ENCODE results near the gene SEC14L1. TPM values are rescaled to one million over a fixed set of nuclear protein-coding genes. Genes with fewer than 3 reads are reported as not detected.
"Not testable (repeated sequence)": the region's sequence is repeated elsewhere in the genome, so short reads cannot be mapped to it uniquely, and the experiment has no call there.

The SEC14L1 gene
- total and polyA plus RNA-seq, 4 donors = 17.2 to 99.8 (median 49.2) TPM

DNA sequence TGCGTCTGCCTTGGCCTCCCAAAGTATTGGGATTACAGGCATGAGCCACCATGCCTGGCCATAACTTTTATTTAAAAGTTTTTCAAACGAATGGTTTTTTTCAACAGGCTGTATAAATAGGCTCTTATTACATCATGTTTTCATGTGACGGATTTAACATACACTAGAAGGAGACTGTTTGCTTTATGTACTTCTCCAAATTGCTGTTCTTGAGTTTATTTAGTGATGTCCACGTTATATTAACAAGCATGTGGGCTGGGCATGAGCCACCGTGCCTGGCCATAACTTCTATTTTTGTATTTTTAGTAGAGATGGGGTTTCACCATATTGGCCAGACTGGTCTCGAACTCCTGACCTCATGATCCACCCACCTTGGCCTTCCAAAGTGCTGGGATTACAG is 17.0 kb downstream of the SEC14L1 start:
- H3K36me3 ChIP-seq (ENCODE audit: control insufficient read depth in 1 of 2, insufficient read depth in 2 of 2, low read length in 1 of 2); DNase-seq; ATAC-seq (ENCODE audit: low FRiP score); H3K27ac ChIP-seq (ENCODE audit: low read depth in 1 of 2, low read length in 2 of 2); H3K9me3 ChIP-seq (ENCODE audit: control insufficient read depth, low read length); H3K27me3 ChIP-seq (ENCODE audit: control insufficient read depth in 1 of 2, insufficient read depth in 2 of 2, low read length in 1 of 2); H3K4me3 ChIP-seq (ENCODE audit: low read length in 2 of 2); intact Hi-C loops (cut with DNase I); H3K4me1 ChIP-seq (ENCODE audit: control insufficient read depth in 1 of 2, insufficient read depth in 2 of 2, low read length in 2 of 2): not testable (repeated sequence)
- 49 to 50% methylated on average over 6 of the region's 6 CpGs for WGBS, 2 donors

DNA sequence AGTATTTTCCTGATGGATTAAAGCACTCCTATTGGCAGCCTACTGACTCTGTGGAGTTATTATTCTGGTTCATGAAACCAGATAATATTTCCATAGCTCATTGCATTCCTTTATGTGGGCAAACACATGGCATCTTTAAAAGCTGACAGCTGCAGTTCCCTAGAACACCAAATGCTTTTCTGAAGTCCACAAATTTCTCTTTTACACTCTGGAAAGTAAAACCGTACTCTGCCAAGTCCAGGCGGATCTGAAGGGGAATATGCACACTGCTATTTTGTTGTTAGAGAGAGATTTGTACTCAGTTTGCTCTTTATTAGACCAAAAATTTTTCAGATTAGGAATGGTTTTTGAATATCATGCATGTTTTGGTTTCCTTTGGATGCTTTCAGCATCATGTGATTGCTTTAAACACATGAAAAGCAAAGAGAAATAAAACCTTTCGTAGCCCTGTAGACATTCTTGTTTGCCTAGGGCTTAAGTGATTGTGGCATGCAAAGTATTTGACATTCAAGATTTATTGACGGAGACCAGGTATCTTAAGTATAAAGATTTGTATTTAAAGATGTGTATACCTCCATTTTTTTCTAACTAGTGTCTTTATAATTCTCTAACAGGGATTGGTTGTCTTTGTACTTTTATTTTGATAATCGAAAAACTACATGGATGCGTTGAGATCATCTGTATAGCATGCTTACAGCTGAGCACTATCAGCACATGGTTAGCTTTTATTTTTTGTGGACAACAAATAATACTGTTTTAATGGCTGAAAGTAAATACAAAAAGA is 19.5 kb downstream of the SEC14L1 start:
- intact Hi-C loops (cut with DNase I) = no loop called here
- 18 to 22% methylated on average over 6 of the region's 6 CpGs for WGBS, 2 donors
- H3K36me3 ChIP-seq (ENCODE audit: control insufficient read depth in 1 of 2, insufficient read depth in 2 of 2, low read length in 1 of 2) = no peaks in the 10 kb centered on the region
- DNase-seq (no peak), ATAC-seq (ENCODE audit: low FRiP score) (no peak)
- no peaks in the 10 kb centered on the region for H3K9me3 ChIP-seq (ENCODE audit: control insufficient read depth, low read length)
- no peaks in the 10 kb centered on the region for H3K27me3 ChIP-seq (ENCODE audit: control insufficient read depth in 1 of 2, insufficient read depth in 2 of 2, low read length in 1 of 2)
- H3K27ac ChIP-seq (ENCODE audit: low read depth in 1 of 2, low read length in 2 of 2) = no peak overlapping the region
- no peaks in the 10 kb centered on the region for H3K4me1 ChIP-seq (ENCODE audit: control insufficient read depth in 1 of 2, insufficient read depth in 2 of 2, low read length in 2 of 2)
- no peak overlapping the region for H3K4me3 ChIP-seq (ENCODE audit: low read length in 2 of 2)

DNA sequence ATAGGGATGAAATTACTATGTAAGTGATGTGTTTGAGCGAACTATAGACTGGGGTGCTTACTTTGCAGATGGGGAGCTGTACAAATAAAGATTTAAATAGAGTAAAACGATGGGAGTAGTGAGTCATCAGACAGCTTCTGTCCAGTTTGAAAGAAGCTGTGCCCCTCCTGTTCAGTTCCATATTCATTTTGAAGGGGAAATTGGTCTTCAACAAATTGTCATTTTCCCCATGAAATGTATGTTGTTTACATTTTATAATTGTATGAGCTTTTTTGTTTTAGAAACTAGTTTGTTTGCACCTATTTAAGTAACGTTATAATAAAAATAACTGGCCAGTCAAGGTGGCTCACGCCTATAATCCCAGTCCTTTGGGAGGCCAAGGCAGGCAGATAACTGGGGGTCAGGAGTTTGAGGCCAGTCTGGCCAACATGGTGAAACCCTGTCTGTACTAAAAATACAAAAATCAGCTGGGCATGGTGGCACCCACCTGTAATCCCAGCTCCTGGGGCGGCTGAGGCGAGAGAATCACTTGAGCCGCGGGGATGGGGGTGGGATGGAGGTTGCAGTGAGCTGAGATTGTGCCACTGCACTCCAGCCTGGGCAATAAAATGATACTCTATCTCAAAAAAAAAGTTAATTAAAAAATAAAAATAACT is 20.2 kb downstream of the SEC14L1 start:
- Histone ChIP-seq H3K27me3 (ENCODE audit: control insufficient read depth in 1 of 2, insufficient read depth in 2 of 2, low read length in 1 of 2) (no peaks in the 10 kb centered on the region), H3K27ac (ENCODE audit: low read depth in 1 of 2, low read length in 2 of 2) (no peak overlapping the region), H3K4me3 (ENCODE audit: low read length in 2 of 2) (no peak overlapping the region), H3K9me3 (ENCODE audit: control insufficient read depth, low read length) (no peaks in the 10 kb centered on the region), H3K36me3 (ENCODE audit: control insufficient read depth in 1 of 2, insufficient read depth in 2 of 2, low read length in 1 of 2) (no peaks in the 10 kb centered on the region), H3K4me1 (ENCODE audit: control insufficient read depth in 1 of 2, insufficient read depth in 2 of 2, low read length in 2 of 2) (no peaks in the 10 kb centered on the region)
- no peak for DNase-seq
- intact Hi-C loops (cut with DNase I) = no loop called here
- 80 to 81% methylated on average over 8 of the region's 8 CpGs for WGBS, 2 donors
- ATAC-seq (ENCODE audit: low FRiP score) = no peak

DNA sequence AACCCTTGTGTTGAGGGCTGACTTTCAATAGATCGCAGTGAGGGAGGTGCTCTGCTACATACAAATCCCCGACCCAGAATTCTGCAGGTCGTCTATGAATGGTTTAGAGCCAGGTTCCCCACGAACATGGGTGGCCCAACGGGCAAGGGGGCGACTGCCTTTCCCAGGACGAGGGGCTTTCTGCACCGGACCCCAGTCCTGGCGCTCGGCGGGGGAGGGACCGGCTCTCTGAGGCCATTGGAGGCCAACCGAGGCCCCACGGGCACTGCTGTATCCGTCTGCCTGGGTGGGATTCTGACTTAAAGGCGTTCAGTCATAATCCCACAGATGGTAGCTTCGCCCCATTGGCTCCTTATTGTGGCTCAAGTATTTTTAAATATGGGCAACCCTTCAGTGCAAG is 21.2 kb downstream of the SEC14L1 start:
- Histone ChIP-seq H3K4me3 (ENCODE audit: low read length in 2 of 2) (no peak overlapping the region), H3K36me3 (ENCODE audit: control insufficient read depth in 1 of 2, insufficient read depth in 2 of 2, low read length in 1 of 2) (no peaks in the 10 kb centered on the region), H3K27ac (ENCODE audit: low read depth in 1 of 2, low read length in 2 of 2) (no peak overlapping the region), H3K4me1 (ENCODE audit: control insufficient read depth in 1 of 2, insufficient read depth in 2 of 2, low read length in 2 of 2) (no peaks in the 10 kb centered on the region), H3K9me3 (ENCODE audit: control insufficient read depth, low read length) (no peaks in the 10 kb centered on the region), H3K27me3 (ENCODE audit: control insufficient read depth in 1 of 2, insufficient read depth in 2 of 2, low read length in 1 of 2) (no peaks in the 10 kb centered on the region)
- intact Hi-C loops (cut with DNase I) = no loop called here
- 93 to 96% methylated on average over 17 of the region's 17 CpGs for WGBS, 2 donors
- DNase-seq (no peak), ATAC-seq (ENCODE audit: low FRiP score) (no peak)

DNA sequence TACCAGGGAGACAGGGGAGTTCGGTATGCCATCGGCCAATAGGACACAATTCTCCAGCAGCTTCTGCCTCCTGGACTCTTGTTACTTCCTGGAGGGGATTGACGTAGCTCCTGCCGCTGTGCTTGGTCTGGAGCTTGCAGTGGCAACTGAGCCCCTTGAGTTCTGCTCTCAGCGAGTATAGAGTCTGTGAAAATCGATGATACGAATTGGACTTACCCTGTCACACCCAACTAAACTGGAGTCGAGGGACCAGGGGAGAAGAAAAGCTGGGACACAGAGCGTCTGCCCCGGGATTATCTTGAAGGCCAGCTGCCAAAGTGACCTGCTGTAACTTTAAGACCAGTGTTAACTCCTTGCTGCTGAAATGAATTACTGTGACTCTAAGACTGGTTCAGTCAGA is 22.2 kb downstream of the SEC14L1 start:
- Histone ChIP-seq H3K4me1 (ENCODE audit: control insufficient read depth in 1 of 2, insufficient read depth in 2 of 2, low read length in 2 of 2) (no peaks in the 10 kb centered on the region), H3K27me3 (ENCODE audit: control insufficient read depth in 1 of 2, insufficient read depth in 2 of 2, low read length in 1 of 2) (no peaks in the 10 kb centered on the region), H3K27ac (ENCODE audit: low read depth in 1 of 2, low read length in 2 of 2) (no peak overlapping the region), H3K36me3 (ENCODE audit: control insufficient read depth in 1 of 2, insufficient read depth in 2 of 2, low read length in 1 of 2) (no peaks in the 10 kb centered on the region), H3K9me3 (ENCODE audit: control insufficient read depth, low read length) (peaks cover 3% of the 10 kb centered on the region), H3K4me3 (ENCODE audit: low read length in 2 of 2) (no peak overlapping the region)
- no peak for ATAC-seq (ENCODE audit: low FRiP score)
- DNase-seq = no peak
- intact Hi-C loops (cut with DNase I) = no loop called here
- WGBS, 2 donors = 19 to 25% methylated on average over 10 of the region's 10 CpGs

DNA sequence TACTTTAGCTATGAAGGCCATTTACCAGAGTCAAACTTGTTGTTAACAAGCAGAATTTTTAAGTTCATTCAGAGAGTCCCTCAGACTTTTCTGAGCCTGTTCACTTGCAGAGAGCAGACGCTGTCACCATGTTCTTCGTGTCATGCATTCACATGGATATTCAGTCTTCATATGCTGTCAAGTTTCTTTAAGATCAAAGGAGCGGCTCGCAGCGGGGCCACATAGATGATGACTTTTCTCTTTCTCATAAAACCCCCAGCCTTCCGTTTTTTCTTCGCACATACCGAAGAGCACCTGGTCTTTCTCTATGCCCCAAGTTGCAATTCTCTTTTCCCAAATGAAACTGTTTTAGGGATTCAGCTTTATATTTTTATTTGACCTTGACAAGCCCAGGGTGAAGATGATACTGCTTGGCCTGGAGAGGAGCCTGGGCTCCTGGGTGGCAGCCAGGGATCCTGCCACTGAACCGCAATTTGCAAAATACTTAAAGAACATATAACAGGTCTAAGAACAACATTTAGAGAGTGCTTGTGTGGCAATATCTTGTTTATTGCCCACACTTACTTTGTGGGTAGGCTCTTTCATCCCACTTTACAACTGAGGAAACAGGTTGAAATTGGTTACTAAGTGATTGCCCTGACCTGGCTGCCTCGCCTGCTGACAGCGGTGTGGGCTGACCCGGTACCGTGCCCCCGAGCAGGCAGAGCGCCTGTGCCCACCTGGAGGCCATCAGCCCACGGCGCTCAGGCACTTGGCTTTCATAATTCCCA is 22.9 kb downstream of the SEC14L1 start:
- Histone ChIP-seq H3K9me3 (ENCODE audit: control insufficient read depth, low read length) (peaks cover 3% of the 10 kb centered on the region), H3K27ac (ENCODE audit: low read depth in 1 of 2, low read length in 2 of 2) (no peak overlapping the region), H3K4me3 (ENCODE audit: low read length in 2 of 2) (no peak overlapping the region), H3K36me3 (ENCODE audit: control insufficient read depth in 1 of 2, insufficient read depth in 2 of 2, low read length in 1 of 2) (no peaks in the 10 kb centered on the region), H3K4me1 (ENCODE audit: control insufficient read depth in 1 of 2, insufficient read depth in 2 of 2, low read length in 2 of 2) (no peaks in the 10 kb centered on the region), H3K27me3 (ENCODE audit: control insufficient read depth in 1 of 2, insufficient read depth in 2 of 2, low read length in 1 of 2) (no peaks in the 10 kb centered on the region)
- ATAC-seq (ENCODE audit: low FRiP score) (no peak), DNase-seq (no peak)
- intact Hi-C loops (cut with DNase I) = no loop called here
- WGBS, 2 donors = 90 to 91% methylated on average over 17 of the region's 17 CpGs

DNA sequence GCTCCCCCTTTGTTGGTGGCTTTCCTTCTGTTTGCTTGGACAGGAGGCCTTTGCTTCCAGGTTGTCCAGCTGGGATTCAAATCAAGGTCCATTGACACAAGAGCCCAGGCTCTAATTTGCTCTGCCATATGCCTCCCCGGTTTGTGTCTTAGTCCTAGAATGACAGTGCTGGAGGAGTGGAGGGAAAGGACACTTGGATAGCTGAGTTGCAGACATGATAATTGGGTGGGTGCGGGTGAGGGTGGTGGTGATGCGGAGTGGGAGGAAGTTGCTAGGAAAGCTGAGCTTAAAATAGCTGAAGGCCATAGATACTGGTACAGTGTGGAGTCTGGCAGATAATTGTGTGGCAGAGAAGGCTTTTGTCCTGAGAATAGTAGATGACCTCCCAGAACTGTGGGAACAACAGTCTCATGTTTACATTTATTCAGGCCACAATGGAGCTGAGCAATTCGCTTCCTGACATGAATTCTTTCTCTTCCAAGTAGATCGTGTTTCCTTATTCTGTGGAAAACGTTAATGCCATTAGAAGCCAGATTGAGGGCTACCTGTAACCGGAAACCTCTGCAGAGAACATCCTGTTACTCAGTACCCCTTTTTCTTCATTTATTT is 23.8 kb downstream of the SEC14L1 start:
- peaks cover 3% of the 10 kb centered on the region for H3K9me3 ChIP-seq (ENCODE audit: control insufficient read depth, low read length)
- 69 to 74% methylated on average over 7 of the region's 7 CpGs for WGBS, 2 donors
- no peak overlapping the region for H3K27ac ChIP-seq (ENCODE audit: low read depth in 1 of 2, low read length in 2 of 2)
- intact Hi-C loops (cut with DNase I) = no loop called here
- no peaks in the 10 kb centered on the region for H3K27me3 ChIP-seq (ENCODE audit: control insufficient read depth in 1 of 2, insufficient read depth in 2 of 2, low read length in 1 of 2)
- H3K4me3 ChIP-seq (ENCODE audit: low read length in 2 of 2) = no peak overlapping the region
- DNase-seq (no peak), ATAC-seq (ENCODE audit: low FRiP score) (no peak)
- no peaks in the 10 kb centered on the region for H3K36me3 ChIP-seq (ENCODE audit: control insufficient read depth in 1 of 2, insufficient read depth in 2 of 2, low read length in 1 of 2)
- H3K4me1 ChIP-seq (ENCODE audit: control insufficient read depth in 1 of 2, insufficient read depth in 2 of 2, low read length in 2 of 2) = no peaks in the 10 kb centered on the region

DNA sequence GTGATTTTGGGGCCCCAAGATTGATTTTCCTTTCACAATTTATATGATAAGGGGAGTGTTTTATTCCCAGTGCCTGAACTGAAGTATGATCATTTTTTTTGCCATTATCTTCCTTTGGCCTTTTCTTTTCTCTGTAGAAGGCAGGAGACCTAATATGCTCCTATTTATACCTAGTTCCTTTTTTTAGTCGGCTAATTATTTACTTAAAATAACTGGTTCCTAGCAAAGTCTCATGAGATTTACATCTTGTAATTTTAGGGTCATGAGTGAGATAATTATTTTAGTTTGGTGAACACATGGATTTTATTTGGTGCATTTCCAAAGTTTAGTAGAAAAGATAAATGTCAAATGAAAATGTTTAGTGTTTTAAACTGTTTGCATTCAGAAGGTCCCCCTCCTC is 24.8 kb downstream of the SEC14L1 start:
- Histone ChIP-seq H3K4me3 (ENCODE audit: low read length in 2 of 2) (no peak overlapping the region), H3K27me3 (ENCODE audit: control insufficient read depth in 1 of 2, insufficient read depth in 2 of 2, low read length in 1 of 2) (no peaks in the 10 kb centered on the region), H3K36me3 (ENCODE audit: control insufficient read depth in 1 of 2, insufficient read depth in 2 of 2, low read length in 1 of 2) (no peaks in the 10 kb centered on the region), H3K27ac (ENCODE audit: low read depth in 1 of 2, low read length in 2 of 2) (no peak overlapping the region), H3K4me1 (ENCODE audit: control insufficient read depth in 1 of 2, insufficient read depth in 2 of 2, low read length in 2 of 2) (no peaks in the 10 kb centered on the region), H3K9me3 (ENCODE audit: control insufficient read depth, low read length) (peaks cover 3% of the 10 kb centered on the region)
- intact Hi-C loops (cut with DNase I) = no loop called here
- ATAC-seq (ENCODE audit: low FRiP score) = no peak
- no peak for DNase-seq
- 0% methylated on average over 1 of the region's 1 CpG for WGBS, 2 donors
